ENCODE results near the gene CENPP.

CENPP gene

DNA sequence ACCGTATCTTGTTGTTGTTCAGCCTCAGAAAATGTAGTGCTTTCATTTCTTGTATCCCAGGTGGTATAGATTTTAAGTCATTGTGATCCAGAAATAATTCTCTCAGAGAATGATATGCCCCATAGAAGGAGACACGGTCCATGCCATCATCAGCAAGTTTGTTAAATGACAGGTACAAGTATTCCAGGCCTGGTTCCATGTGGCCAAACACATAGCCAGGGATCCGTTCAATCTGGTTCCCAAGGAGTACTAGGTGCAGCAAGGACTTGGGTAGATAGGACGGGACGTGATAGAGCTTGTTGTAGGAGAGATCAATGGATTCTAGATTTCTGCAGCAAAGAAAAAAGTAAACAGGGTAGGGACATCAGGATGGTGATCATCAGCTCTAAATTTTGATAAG lies 175.0 kb downstream of the CENPP start:
- Histone ChIP-seq H3K36me3 (ENCODE audit: control insufficient read depth in 1 of 2, insufficient read depth in 2 of 2, low read length in 2 of 2) (peaks cover 0 to under 1% of the 10 kb centered on the region in 2 donors), H3K27me3 (ENCODE audit: low read depth, low read length) (no peaks in the 10 kb centered on the region), H3K4me1 (ENCODE audit: control insufficient read depth in 1 of 2, insufficient read depth in 2 of 2, low read length in 2 of 2) (peaks cover 2 to 22% of the 10 kb centered on the region in 2 donors), H3K4me3 (ENCODE audit: low read depth in 1 of 2, low read length in 2 of 2) (no peak overlapping the region), H3K9me3 (ENCODE audit: control insufficient read depth in 1 of 2, low read length in 2 of 2) (no peaks in the 10 kb centered on the region), H3K27ac (ENCODE audit: low read length) (no peak overlapping the region)

DNA sequence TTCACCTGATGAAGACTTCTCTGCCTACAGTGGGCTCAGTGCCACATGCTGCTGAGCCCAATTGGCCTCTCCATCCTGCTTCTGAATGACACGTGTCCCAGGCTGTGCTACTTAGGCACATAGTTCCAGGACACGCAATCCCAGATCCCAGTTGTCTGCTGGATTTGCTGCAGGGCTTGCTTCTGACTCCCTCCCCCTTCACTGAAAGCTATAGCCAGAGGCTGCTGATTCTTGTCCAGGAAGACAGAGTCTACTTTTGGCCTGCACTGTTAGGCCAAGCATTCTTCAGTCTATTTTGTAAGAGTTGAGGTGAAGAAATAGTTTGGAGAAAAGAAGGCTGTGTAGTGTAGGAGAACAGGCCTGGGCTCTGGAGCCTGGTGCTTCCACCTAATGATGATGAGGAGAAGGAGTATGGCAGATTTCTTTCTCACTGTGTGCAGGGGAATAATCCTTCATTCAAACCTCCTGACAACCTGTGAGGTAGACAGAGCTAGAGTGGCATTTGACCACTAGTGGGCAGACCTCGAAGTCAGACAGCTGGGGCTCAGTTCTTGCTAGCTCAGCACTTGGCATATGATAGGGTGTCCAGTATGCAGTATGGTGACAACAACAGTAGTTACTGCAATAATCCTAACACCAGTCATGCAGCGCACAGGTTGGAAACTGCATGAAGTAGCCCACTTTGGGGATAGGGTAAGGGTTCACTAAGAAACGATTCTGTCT lies 176.1 kb downstream of the CENPP start:
- Histone ChIP-seq H3K36me3 (ENCODE audit: control insufficient read depth in 1 of 2, insufficient read depth in 2 of 2, low read length in 2 of 2) (peaks cover 0 to 2% of the 10 kb centered on the region in 2 donors), H3K27me3 (ENCODE audit: low read depth, low read length) (no peaks in the 10 kb centered on the region), H3K4me3 (ENCODE audit: low read depth in 1 of 2, low read length in 2 of 2) (no peak overlapping the region), H3K9me3 (ENCODE audit: control insufficient read depth in 1 of 2, low read length in 2 of 2) (no peaks in the 10 kb centered on the region), H3K27ac (ENCODE audit: low read length) (peak overlapping the region; percentile 50), H3K4me1 (ENCODE audit: control insufficient read depth in 1 of 2, insufficient read depth in 2 of 2, low read length in 2 of 2) (peaks cover 3 to 21% of the 10 kb centered on the region in 2 donors)

DNA sequence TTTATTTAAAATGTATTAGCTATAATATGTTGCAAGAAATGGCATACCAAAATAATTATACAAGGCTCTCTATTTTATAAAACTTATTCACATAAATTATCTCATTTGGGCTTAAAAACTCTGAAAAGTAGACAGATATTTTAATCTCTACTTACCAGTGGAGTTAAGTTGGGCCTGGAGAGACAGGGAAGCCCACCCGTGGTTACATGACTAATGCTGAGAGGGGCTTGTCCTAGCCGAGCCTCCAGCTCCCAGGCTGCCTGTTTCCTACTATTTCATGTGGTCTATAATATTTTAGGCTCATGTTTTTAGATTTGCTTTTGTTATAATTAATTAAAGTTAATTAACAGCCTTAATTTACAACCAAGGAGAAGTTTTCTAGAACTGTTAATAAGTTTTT lies 177.4 kb downstream of the CENPP start:
- no peak overlapping the region for H3K27ac ChIP-seq (ENCODE audit: low read length)
- no peak overlapping the region for H3K4me3 ChIP-seq (ENCODE audit: low read depth in 1 of 2, low read length in 2 of 2)
- no peaks in the 10 kb centered on the region for H3K27me3 ChIP-seq (ENCODE audit: low read depth, low read length)
- H3K9me3 ChIP-seq (ENCODE audit: control insufficient read depth in 1 of 2, low read length in 2 of 2), result no peaks in the 10 kb centered on the region
- H3K36me3 ChIP-seq (ENCODE audit: control insufficient read depth in 1 of 2, insufficient read depth in 2 of 2, low read length in 2 of 2), result peaks cover 0 to 2% of the 10 kb centered on the region in 2 donors
- H3K4me1 ChIP-seq (ENCODE audit: control insufficient read depth in 1 of 2, insufficient read depth in 2 of 2, low read length in 2 of 2), result peaks cover 11 to 35% of the 10 kb centered on the region in 2 donors

DNA sequence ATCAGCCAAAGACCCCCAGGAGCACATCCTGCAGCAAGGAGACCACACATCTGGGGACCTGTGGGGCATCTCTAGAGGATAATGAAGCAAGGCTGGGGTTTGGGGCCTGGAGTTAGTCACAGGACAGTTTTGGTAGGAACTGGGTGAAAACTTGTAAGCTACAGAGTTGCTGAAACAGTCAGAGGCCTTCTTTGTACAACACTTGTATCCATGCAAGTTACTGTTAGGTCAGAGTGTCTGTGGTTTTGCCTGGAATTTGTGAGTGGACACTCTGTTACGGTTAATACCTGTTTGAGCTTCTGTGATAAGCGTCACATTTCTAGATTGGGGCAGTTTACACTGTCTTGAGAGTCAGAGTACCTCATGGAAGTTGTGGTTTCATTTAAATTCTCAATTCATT lies 179.1 kb downstream of the CENPP start:
- Histone ChIP-seq H3K27me3 (ENCODE audit: low read depth, low read length) (no peaks in the 10 kb centered on the region), H3K9me3 (ENCODE audit: control insufficient read depth in 1 of 2, low read length in 2 of 2) (no peaks in the 10 kb centered on the region), H3K36me3 (ENCODE audit: control insufficient read depth in 1 of 2, insufficient read depth in 2 of 2, low read length in 2 of 2) (peaks cover 0 to 2% of the 10 kb centered on the region in 2 donors), H3K4me3 (ENCODE audit: low read depth in 1 of 2, low read length in 2 of 2) (no peak overlapping the region), H3K27ac (ENCODE audit: low read length) (peak overlapping the region; percentile 73), H3K4me1 (ENCODE audit: control insufficient read depth in 1 of 2, insufficient read depth in 2 of 2, low read length in 2 of 2) (peaks cover 11 to 36% of the 10 kb centered on the region in 2 donors)

DNA sequence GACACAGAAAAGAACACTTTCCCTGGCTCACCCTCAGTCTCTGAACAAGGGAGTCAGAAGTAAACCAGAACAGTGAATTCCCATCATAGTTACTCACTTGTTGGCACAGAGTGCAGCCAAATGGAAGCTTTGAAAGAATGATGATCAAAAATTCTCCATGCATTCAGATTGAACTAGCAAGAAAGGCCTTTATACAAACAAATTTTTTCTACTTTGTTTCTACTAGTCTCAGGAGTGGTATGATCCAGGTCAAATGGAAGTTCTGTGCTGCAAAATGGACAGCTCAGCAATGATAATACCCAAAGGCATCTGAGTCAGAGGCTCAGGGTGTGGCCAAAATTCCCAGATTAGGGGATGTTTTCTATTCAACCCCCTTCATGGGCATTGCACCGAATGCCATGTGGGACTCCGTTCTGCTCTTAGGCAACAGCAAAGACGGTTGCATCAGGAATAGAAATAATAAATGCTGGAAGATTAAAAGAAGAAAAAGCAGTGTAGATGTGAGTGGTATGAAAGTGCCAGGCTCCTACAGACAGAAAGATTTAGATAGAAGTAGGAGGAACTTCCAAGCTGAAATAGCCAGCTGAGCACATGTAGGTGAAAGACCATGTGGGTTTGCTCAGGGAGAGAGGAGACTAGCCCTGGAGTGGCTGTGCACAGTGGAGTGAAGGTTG lies 180.6 kb downstream of the CENPP start:
- H3K9me3 ChIP-seq (ENCODE audit: control insufficient read depth in 1 of 2, low read length in 2 of 2), result no peaks in the 10 kb centered on the region
- peak overlapping the region; percentile 60 for H3K27ac ChIP-seq (ENCODE audit: low read length)
- H3K4me1 ChIP-seq (ENCODE audit: control insufficient read depth in 1 of 2, insufficient read depth in 2 of 2, low read length in 2 of 2), result peaks cover 11 to 32% of the 10 kb centered on the region in 2 donors
- H3K27me3 ChIP-seq (ENCODE audit: low read depth, low read length), result no peaks in the 10 kb centered on the region
- H3K36me3 ChIP-seq (ENCODE audit: control insufficient read depth in 1 of 2, insufficient read depth in 2 of 2, low read length in 2 of 2), result peaks cover 0 to 2% of the 10 kb centered on the region in 2 donors
- no peak overlapping the region for H3K4me3 ChIP-seq (ENCODE audit: low read depth in 1 of 2, low read length in 2 of 2)

DNA sequence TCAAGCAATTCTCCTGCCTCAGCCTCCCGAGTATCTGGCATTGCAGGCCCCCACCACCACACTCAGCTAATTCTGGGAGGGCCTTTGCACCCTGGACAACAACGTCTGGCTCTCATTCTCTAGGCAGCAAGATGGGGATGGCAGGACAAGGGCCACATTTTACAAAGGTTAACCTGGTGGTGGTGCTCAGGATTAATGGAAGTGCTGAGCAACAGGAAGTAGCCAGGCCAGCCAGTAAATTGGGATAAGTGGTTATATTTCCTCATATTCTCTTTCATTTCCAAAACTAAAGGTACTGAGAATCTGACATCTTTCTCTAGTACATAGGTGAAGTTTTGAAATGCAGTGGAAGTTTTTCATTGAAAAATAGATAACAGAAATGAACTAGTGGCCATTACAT lies 181.3 kb downstream of the CENPP start:
- Histone ChIP-seq H3K9me3 (ENCODE audit: control insufficient read depth in 1 of 2, low read length in 2 of 2) (no peaks in the 10 kb centered on the region), H3K4me3 (ENCODE audit: low read depth in 1 of 2, low read length in 2 of 2) (no peak overlapping the region), H3K4me1 (ENCODE audit: control insufficient read depth in 1 of 2, insufficient read depth in 2 of 2, low read length in 2 of 2) (peaks cover 11 to 25% of the 10 kb centered on the region in 2 donors), H3K27ac (ENCODE audit: low read length) (peak overlapping the region; percentile 57), H3K36me3 (ENCODE audit: control insufficient read depth in 1 of 2, insufficient read depth in 2 of 2, low read length in 2 of 2) (peaks cover 0 to 2% of the 10 kb centered on the region in 2 donors), H3K27me3 (ENCODE audit: low read depth, low read length) (no peaks in the 10 kb centered on the region)

DNA sequence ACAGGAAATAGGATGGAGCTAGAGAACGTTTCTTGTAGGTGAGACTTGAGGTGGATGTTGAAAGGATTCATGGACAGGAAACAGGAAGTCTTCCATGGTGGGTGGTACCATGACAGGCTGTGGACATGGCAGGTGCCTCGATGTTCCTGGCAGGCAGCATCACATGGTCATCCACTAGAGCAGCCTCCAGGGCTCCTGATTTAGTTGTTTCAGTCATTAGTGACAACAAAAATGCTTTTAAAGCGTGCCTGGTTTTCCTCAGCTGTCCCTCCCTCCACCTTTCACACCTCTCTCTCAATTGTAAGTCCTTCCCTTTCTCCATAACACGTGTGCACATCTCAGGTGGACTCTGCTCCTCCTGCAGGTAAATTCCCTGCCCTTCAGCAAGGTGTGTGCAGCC lies 181.7 kb downstream of the CENPP start:
- H3K27me3 ChIP-seq (ENCODE audit: low read depth, low read length), result no peaks in the 10 kb centered on the region
- no peaks in the 10 kb centered on the region for H3K9me3 ChIP-seq (ENCODE audit: control insufficient read depth in 1 of 2, low read length in 2 of 2)
- peaks cover 11 to 25% of the 10 kb centered on the region in 2 donors for H3K4me1 ChIP-seq (ENCODE audit: control insufficient read depth in 1 of 2, insufficient read depth in 2 of 2, low read length in 2 of 2)
- H3K27ac ChIP-seq (ENCODE audit: low read length), result peak overlapping the region; percentile 57
- peaks cover 0 to 2% of the 10 kb centered on the region in 2 donors for H3K36me3 ChIP-seq (ENCODE audit: control insufficient read depth in 1 of 2, insufficient read depth in 2 of 2, low read length in 2 of 2)
- H3K4me3 ChIP-seq (ENCODE audit: low read depth in 1 of 2, low read length in 2 of 2), result no peak overlapping the region

DNA sequence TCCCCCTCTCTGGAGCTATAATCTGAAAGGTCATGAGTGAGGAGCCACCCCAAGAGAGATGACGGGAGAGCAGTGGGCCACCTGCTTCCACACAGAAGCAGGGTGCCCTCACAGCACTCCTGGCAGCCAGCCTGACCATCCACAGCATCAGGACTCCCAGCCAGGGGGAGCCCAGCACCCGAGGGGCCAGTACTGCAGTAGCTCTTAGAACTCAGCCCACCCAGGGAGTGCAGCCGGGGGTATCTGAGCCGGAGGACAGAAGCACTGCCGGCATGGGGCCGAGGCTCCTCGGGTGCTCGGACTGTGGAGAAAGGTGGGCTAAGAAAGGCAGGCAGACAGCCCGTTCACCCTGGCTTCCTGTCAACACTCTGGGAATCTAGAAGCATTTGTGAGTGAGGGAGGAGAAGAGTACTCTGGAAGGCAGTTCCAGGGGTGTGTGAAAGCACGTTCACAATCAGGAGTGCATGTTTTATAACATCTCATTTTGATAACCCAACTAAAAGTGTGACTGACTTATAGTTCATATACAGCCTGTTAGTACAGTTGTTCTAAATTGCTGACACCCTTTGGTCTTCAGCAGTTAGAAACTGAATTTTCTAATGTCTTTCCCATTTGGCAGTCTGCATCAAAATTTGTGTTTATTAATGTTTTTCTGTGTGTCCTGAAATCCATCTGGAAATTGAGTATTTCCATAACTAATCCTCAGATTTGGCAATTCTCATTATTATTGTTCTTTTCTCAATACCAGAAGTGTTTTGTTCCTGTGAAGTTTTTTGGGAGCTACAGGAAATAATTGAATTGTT lies 182.5 kb downstream of the CENPP start:
- H3K4me1 ChIP-seq (ENCODE audit: control insufficient read depth in 1 of 2, insufficient read depth in 2 of 2, low read length in 2 of 2), result peaks cover 11 to 32% of the 10 kb centered on the region in 2 donors
- H3K36me3 ChIP-seq (ENCODE audit: control insufficient read depth in 1 of 2, insufficient read depth in 2 of 2, low read length in 2 of 2), result peaks cover 0 to 2% of the 10 kb centered on the region in 2 donors
- H3K27ac ChIP-seq (ENCODE audit: low read length), result peak overlapping the region; percentile 57
- H3K9me3 ChIP-seq (ENCODE audit: control insufficient read depth in 1 of 2, low read length in 2 of 2), result no peaks in the 10 kb centered on the region
- no peaks in the 10 kb centered on the region for H3K27me3 ChIP-seq (ENCODE audit: low read depth, low read length)
- no peak overlapping the region for H3K4me3 ChIP-seq (ENCODE audit: low read depth in 1 of 2, low read length in 2 of 2)

DNA sequence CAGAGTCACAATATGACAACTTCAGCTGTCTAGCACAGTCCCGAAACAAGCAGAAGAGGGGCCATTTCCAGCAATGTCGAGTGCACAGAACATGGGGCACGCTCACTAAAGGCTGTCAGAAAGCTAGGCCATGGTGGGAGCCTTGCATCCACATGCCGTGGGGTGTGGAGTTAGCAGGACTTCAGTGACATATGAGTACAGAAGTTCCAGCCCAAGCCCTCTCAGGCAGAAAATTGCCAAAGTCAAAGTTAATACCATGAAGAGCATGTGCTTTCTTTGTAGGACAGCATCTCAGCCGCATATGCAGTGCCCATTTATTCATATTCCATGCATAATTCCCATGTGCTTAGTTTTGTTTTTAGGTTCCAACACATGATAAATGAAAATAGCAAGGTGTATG lies 183.3 kb downstream of the CENPP start:
- H3K27ac ChIP-seq (ENCODE audit: low read length), result no peak overlapping the region
- no peaks in the 10 kb centered on the region for H3K9me3 ChIP-seq (ENCODE audit: control insufficient read depth in 1 of 2, low read length in 2 of 2)
- peaks cover 11 to 35% of the 10 kb centered on the region in 2 donors for H3K4me1 ChIP-seq (ENCODE audit: control insufficient read depth in 1 of 2, insufficient read depth in 2 of 2, low read length in 2 of 2)
- no peaks in the 10 kb centered on the region for H3K27me3 ChIP-seq (ENCODE audit: low read depth, low read length)
- H3K36me3 ChIP-seq (ENCODE audit: control insufficient read depth in 1 of 2, insufficient read depth in 2 of 2, low read length in 2 of 2), result peaks cover 0 to 2% of the 10 kb centered on the region in 2 donors
- H3K4me3 ChIP-seq (ENCODE audit: low read depth in 1 of 2, low read length in 2 of 2), result no peak overlapping the region

DNA sequence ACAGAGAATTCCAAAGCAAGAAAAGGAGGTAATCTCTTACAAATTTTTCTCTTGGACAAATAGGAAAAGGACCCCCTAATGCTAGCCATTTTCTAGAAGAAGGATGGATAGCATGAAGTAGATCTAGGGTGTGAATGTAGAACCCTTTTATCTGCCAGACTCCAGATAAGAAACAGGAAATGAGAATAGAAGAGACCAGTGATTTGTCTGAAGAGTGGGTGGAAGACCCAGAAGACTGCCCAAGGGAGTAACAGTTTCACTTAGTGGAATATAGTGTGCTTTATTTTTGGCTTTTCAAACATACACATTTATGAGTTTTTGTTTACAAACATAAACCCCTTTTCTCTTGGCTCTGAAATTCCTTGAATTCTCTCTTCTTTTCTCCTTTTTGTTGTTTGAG lies 185.0 kb downstream of the CENPP start:
- H3K27ac ChIP-seq (ENCODE audit: low read length), result no peak overlapping the region
- H3K4me3 ChIP-seq (ENCODE audit: low read depth in 1 of 2, low read length in 2 of 2), result no peak overlapping the region
- H3K9me3 ChIP-seq (ENCODE audit: control insufficient read depth in 1 of 2, low read length in 2 of 2), result no peaks in the 10 kb centered on the region
- H3K4me1 ChIP-seq (ENCODE audit: control insufficient read depth in 1 of 2, insufficient read depth in 2 of 2, low read length in 2 of 2), result peaks cover 9 to 31% of the 10 kb centered on the region in 2 donors
- no peaks in the 10 kb centered on the region for H3K27me3 ChIP-seq (ENCODE audit: low read depth, low read length)
- H3K36me3 ChIP-seq (ENCODE audit: control insufficient read depth in 1 of 2, insufficient read depth in 2 of 2, low read length in 2 of 2), result peaks cover 0 to 2% of the 10 kb centered on the region in 2 donors

DNA sequence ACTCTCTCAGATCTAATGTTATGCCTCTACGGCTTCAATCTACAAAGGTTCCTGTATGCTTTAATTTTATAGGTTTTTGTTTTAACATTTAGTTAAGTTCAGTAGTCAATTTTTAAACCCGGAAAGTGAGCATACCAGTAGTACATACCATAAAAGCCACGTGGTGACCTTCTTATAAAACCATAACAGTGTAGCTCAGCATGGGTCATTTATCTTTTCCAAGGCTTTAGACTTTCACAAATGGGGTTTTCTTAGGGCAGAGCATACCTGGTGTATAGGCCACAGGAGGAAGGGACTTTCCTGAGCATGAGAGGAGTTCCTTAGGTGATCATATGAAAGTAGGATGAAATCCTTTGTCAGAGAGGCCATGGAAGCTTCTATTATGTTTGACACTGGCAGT lies 186.9 kb downstream of the CENPP start:
- H3K4me1 ChIP-seq (ENCODE audit: control insufficient read depth in 1 of 2, insufficient read depth in 2 of 2, low read length in 2 of 2), result peaks cover under 1 to 19% of the 10 kb centered on the region in 2 donors
- no peak overlapping the region for H3K4me3 ChIP-seq (ENCODE audit: low read depth in 1 of 2, low read length in 2 of 2)
- H3K27me3 ChIP-seq (ENCODE audit: low read depth, low read length), result no peaks in the 10 kb centered on the region
- peaks cover 0 to 7% of the 10 kb centered on the region in 2 donors for H3K36me3 ChIP-seq (ENCODE audit: control insufficient read depth in 1 of 2, insufficient read depth in 2 of 2, low read length in 2 of 2)
- no peak overlapping the region for H3K27ac ChIP-seq (ENCODE audit: low read length)
- no peaks in the 10 kb centered on the region for H3K9me3 ChIP-seq (ENCODE audit: control insufficient read depth in 1 of 2, low read length in 2 of 2)
